Omental fat pad (tissue), 4 donors: ENCODE measurements around the gene RYR2. TPM values are rescaled to one million over a fixed set of nuclear protein-coding genes. Genes with fewer than 3 reads are reported as not detected.

Experiments used
- ATAC-seq: fragments of 150-250 bp; one replicate; pipeline ENCODE4 v1.9.1; 2016; ENCODE audit warnings: mild to moderate bottlenecking, moderate library complexity; ENCODE audit not compliant: low FRiP score
- DNase-seq: peaks from one replicate; pipeline ENCODE4 v3.0.0-alpha.2; 2019; ENCODE audit warnings: low spot score
- total RNA-seq, 4 donors: library from RNA; depleted of rRNA; stranded (reverse); fragments of >200 nt; gene quantifications; one replicate each; pipeline ENCODE4 v1.1.0, GENCODE V29; 2016
- TF ChIP-seq, protein P1 (sequence below), 3 donors: fragments of 450-650 bp; IDR thresholded peaks; one replicate each; pipeline ENCODE4 v1.5.1; 2016 to 2017; ENCODE audit warnings: antibody characterized with exemption in 3 of 3, mild to moderate bottlenecking in 3 of 3, moderate library complexity in 2 of 3

The RYR2 gene
- total RNA-seq, 4 donors from 2014 or later: 0.19 to 2.4 (median 1.2) TPM

DNA sequence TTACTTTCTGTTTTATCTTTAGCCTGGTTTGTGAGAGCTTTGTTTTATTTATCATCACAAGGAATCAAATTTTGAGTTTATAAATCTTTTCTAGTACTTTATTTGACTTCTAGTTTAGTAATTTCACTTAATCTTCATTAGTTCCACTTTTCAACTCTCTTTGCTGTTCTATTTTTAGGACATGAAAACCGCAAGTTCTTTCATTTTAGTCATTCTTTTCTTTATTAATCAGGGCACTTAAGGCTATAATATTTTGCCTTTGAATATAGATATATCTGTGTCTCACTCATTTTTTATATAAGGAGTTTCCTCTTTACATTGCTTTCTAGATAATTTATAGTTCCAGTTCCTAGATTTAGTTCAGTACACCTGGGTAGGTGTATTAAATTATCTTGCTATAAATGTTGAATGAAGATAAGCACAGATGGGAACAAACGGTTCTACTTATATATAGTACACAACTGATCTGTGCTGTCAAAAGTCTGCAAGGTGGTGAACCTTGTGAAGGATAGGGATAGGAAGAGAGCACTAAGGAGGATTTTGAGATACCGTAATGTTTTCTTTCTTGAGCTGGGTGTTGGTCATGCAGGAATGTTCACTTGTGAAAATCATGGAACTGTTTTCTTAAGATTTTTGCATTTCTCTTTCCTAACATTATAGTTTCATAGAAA, 402.3 kb downstream of the RYR2 start:
- no peak for DNase-seq
- ATAC-seq: no peak
- TF ChIP-seq, protein P1, sequence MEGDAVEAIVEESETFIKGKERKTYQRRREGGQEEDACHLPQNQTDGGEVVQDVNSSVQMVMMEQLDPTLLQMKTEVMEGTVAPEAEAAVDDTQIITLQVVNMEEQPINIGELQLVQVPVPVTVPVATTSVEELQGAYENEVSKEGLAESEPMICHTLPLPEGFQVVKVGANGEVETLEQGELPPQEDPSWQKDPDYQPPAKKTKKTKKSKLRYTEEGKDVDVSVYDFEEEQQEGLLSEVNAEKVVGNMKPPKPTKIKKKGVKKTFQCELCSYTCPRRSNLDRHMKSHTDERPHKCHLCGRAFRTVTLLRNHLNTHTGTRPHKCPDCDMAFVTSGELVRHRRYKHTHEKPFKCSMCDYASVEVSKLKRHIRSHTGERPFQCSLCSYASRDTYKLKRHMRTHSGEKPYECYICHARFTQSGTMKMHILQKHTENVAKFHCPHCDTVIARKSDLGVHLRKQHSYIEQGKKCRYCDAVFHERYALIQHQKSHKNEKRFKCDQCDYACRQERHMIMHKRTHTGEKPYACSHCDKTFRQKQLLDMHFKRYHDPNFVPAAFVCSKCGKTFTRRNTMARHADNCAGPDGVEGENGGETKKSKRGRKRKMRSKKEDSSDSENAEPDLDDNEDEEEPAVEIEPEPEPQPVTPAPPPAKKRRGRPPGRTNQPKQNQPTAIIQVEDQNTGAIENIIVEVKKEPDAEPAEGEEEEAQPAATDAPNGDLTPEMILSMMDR (IDR thresholded peaks at IDR 0.05): no peak

DNA sequence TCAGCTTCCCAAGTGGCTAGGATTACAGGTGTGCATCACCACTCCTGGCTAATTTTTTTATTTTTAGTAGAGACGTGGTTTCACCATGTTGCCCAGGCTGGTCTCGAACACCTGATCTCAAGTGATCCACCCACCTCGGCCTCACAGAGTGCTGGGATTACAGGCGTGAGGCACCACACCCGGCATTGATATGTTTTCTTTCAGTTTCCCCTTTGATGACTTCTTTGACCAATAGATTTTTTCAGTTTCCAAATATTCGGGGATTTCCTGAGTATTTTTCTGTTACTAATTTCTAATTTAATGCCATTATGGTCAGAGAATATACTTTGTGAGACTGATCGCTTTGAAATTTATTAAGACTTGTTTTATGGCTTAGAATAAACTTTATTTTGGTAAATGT, 406.1 kb downstream of the RYR2 start:
- ATAC-seq (no peak), DNase-seq (no peak)
- TF ChIP-seq, protein P1 (IDR thresholded peaks at IDR 0.05): no peak

DNA sequence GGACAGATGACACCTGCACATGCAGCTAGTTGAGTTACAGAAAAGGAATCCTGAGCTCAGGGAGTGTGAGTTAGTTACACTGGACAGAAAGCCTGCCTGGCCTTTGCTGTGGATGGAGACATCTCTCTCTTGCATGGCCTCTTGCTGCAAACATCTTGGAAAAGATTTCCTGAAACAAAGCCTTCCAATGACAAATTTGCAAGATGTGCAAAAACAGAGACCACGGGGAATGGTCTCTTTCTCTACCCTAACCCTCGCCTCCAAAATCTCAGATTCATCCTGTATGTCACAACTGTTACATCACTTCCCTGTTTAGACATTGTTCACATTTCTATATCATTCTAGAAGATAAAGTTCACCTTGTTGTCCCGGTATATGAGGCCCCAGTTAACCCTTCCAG, 415.6 kb downstream of the RYR2 start:
- DNase-seq: no peak
- TF ChIP-seq, protein P1 (IDR thresholded peaks at IDR 0.05): no peak
- ATAC-seq: no peak

DNA sequence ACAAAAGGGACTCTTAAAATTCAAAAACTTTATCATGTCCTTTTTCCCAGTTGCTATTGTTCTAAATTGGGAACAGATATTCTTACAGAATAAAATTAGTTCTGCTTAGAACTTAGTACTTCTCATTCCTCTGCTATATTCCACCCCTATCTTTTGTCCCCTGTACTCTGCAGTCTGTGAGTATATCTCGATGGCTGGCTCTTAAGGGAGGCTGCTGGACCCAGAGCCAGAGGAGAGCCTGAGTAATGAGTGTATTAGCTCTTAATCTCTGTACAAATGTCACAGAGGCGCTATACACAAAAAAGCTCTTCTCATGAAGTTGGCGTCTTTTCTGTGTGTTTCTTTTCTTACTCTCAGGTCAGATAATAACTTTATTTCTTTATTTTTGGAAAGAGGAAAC, 425.3 kb downstream of the RYR2 start:
- ATAC-seq (no peak), DNase-seq (no peak)
- TF ChIP-seq, protein P1 (IDR thresholded peaks at IDR 0.05): no peak

DNA sequence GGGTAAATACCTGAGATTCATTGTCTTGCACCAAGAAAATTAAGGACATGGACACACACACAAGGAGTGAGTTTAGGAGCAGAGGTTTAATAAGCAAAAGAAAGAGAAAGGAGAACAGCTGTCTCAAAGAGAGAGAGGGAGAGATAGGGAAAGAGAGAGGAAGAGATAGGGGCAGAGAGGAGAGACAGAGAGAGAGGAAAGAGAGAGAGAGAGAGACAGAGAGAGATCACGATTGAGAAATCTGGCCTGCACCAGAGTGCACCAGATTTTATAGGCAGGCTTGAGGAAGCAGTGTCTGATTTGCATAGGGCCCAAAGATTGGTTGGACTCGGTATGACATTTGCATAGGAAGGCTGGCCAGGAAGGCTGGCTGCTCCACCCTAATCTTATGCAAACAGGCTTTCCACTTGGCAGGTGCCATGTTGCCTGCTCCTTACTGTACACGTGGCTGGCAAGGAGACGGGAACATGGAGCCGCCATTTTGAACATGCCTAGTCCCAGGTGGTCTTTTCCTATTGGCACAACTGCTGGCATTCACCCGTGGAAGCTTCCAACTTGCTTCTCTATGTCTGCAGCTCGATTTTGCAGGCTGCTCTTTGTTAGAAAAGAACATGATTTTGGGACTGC, 428.8 kb downstream of the RYR2 start:
- TF ChIP-seq, protein P1 (IDR thresholded peaks at IDR 0.05): no peak
- no peak for ATAC-seq

DNA sequence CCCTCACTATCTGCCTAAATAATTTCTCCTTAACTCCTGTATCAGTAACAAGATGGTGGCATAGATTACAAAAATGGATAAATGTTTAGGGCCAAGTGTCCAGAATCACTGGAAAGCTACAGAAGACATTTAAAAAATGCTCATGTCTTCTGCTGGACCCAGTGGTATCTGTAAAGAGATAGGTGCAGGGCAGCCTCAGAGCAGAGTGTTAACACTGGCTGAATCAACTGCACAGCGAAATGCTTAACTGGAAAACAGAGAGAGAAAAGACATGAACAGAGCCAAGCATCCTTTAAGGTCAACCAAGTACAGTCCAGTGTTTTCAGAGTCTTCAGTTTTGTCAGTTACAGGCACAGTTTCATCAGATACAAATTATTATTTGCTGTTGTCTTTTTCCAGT, 429.4 kb downstream of the RYR2 start:
- DNase-seq: no peak
- TF ChIP-seq, protein P1 (IDR thresholded peaks at IDR 0.05): no peak

More for the DNA sequence above, 428.8 kb downstream of the RYR2 start:
- DNase-seq: no peak

DNA sequence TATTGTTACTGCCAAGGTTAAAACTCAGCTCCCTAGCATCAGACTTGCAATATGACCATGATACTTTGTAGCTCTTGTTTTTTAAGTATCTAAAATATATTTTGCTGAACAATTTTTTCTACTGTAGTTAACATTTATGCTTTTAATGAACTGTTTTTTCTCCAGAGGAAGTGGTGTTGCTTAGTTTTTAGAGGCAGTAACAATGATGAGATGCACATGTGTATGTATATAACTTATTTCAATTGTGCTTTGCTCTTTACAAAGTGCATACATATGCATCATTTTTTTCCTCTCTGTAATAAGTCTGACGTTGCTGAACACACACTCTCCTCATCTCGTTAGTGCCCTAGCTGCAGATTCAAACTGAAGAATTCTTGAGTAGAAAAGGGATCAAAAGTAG, 430.0 kb downstream of the RYR2 start:
- no peak for ATAC-seq
- DNase-seq: no peak
- TF ChIP-seq, protein P1 (IDR thresholded peaks at IDR 0.05): no peak

More for the DNA sequence above, 429.4 kb downstream of the RYR2 start:
- ATAC-seq: no peak
